GM18519 (cell line): ENCODE data around the gene LRRC47.

Experiments used
- ATAC-seq: cut with Tn5 transposase; IDR thresholded peaks from one replicate; pipeline ENCODE4 v1.9.1; 2021; ENCODE audit warnings: mild to moderate bottlenecking, moderate library complexity; ENCODE audit not compliant: unreplicated experiment, low FRiP score

Gene LRRC47

DNA sequence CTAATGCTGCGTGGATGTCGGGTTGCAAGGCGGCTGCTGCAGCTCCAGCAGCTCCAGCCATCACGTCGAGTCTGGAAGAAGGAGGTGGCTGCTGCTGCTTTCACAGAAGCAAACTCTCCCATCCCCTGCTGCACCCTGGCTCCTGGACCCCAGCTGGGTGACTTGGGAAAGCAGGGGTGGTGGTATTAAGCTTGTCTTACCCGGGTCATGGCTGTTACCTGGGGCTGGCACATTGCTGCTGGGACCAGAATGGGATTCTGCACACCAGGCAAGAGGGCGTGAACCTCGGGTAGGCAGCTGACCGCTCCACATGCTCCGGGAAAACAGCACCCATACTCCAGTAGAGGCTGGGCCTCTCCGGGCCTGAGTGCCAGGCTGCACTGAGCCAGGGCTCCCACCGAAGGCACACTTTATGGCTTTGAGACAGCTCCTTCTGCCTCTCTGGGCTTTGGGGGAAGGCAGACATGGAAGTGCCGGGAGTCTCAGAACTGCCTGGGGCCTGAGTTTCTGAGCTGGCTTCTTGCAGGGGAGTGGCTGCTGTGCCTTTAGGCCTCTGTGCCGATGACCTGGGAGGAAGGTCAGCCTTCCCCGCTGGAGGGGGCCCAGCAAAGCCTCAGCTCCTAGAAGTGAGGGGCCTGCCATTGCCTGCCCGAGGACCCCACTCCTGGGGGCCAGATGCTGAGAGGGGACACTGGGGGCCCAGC, 22.6 kb downstream of the LRRC47 start:
- no peak for ATAC-seq

DNA sequence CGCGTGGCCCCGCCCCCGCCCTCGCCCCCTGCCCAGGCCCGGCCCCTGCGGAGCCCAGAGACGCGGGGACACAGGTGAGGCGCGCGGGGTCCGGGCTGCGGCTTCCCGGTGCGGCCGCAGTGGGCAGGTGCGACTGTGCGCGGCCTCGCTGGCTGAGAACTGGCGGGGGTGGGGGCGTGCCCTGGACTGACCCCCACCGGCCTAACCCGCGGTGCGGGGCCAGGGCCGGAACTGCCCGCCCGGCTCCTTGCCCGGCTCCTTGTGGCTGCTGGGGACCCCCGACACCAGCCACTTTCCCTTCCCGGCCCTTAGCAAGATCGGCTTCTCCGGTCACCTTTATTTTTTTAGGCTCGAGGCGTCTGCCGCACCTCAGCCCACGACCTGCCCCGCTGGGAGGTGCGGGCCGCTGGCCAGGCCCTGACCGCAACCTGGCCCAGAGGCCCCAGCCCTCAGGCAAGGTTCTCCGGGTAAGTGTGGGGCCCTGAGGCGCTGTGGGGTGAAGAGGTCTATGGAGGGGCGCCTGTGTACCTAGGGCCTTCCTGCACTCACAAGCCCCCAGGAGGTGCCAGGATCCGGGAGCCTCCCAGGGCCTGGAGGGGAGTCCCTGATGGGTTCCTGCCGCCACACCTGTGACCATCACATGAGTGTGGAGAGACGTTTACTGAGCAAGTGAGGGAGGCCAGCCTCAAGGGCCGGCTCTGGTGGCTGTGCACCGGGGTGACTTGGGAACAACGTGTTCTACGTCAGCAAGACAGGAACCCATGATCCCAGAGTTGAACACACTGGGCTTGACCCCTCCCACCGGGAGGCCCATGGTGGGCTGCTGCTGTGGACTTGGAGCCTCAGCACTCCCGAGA, 23.4 kb downstream of the LRRC47 start, which contains the start of gene SMIM1:
Gene SMIM1, plus strand, starts transcription at position 35 of the 857 bp plus-strand sequence. CDS start 2,625 bp downstream, outside the sequence.
- ATAC-seq: no peak

DNA sequence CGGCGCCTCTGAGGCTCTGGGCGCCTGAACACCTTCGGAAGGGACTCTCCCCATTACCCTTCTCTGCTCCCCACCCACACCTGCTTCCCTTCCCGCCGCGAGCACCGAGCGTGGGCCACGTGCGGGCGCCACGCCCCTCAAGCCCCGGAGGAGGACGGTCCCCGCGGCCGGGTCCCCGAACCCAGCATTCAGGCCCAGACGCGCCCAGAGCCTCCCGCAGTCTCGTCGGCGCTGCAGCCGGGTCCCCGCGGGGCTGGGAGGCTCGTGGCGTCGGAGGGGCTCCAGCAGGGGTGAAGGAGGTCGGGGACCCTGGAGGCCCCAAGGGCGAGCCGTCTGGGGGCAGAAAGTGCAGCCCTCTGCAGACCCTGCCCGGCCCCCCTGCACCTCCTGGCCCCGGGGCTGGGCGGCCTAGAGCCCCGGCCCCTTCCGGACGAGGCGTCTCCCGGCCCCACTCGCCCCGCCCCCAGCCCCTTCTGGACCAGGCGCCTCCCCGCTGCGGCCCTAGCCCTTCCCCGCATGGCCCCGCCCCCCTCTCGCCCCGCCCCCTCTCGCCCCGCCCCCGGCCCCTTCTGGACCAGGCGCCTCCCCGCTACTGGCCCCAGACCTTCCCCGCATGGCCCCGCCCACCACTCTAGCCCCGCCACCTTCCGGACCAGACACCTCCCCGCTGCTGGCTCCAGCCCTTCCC, 24.1 kb downstream of the LRRC47 start:
- ATAC-seq: no peak

DNA sequence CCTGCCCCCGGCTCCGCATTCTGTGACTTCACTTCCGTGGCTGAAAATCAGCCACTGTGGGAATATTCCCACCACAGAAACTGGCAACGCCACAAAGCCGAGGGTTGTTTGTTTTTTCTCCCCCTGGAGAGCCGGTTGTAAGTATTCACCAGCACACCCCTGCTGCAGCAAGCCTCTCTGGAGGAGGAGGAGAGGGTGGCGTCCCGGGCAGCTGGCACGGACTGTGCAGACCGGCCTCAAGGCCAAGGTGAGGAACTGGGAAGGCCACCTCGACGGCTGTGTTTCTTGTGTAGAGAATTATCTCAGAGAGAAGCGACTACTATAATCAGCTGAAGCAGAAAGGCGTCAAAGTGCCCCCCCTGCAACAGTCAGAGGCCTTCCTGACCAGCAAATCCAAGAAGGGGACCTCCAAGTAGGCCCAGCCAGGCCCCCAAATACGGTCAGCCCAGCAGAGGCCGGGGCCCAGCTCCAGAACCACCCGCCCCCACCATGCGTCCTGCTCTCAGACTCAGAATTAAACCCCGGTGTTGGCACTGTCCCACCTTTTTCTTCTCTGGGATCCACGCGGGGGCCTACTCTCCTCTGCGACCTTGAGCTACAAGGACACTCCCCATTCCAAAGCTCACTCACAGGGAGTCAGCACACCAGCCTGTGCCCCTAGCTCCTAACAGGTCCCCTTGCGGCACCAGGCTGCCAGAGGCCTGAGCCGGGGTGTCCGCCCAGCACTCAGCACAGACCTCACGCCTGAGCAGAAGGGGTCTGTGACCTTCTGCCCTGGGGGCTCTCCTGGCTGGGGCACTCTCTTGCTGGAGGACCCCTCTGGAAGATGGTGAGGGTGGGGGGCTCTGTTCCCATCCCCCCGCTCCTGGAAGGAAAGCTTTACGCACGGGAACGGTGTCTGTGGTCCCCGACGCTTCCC, 24.9 kb downstream of the LRRC47 start:
- ATAC-seq: no peak

DNA sequence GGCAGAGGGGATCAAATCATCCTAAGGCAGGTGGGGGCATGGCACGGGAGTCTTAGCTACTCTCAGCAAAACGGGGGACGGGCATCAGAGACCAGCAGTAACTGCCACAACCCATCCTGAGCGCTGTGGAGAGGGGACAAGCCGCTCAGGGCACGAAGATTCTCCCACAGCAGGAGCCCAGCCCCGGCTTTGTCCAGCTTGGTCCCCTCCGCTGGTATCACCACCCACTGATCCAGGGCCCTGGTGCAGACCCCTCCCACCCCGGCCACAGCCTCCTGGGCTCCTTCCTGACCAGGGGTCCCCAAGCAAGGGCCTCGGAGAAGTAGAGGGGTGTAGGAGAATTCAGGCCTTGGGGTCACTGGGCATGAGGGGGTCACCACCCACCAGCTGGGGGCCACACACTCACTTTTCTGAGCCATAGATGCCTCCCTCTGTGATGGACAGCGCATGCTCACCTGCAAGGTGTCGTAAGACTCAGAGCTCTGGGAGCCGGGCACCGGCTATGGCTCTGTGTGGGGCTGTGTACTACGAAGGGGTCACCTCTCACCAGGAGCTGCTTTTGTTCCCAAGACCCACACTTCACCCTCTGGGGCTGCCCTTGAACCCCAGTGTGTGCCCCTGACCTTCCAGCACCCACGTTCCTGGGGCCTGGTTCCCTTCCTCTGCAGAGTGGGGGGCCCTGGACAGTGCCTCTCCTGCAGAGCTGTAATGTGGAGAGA, 26.1 kb downstream of the LRRC47 start:
- no peak for ATAC-seq

DNA sequence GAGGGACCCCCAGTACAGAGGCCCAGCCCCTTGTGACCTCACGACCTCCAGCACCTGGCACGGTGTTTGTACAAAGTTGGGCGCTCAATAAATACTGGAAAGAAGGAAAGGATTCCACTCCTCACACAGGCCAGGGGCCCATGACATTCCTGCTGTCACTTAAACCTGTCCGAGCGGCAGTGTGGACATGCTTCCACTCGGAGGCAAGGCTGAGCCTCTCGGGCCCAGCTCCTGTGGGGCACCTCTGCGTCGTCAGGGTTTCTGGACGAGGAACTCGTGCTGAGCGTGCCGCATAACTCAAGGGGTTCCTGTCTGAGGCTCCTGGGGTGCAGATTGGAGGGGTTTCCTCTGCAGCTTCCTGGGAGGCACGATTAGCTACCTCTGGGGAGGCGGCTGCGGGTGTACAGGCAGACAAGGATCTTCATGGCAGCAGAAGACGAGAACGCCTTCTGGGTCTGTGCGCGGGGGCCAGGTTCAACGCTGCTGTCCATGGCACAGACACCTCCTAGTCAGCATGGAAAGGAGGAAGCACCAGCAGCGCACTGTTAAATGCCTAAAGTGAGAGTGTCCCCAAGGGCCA, 27.4 kb downstream of the LRRC47 start:
- no peak for ATAC-seq

DNA sequence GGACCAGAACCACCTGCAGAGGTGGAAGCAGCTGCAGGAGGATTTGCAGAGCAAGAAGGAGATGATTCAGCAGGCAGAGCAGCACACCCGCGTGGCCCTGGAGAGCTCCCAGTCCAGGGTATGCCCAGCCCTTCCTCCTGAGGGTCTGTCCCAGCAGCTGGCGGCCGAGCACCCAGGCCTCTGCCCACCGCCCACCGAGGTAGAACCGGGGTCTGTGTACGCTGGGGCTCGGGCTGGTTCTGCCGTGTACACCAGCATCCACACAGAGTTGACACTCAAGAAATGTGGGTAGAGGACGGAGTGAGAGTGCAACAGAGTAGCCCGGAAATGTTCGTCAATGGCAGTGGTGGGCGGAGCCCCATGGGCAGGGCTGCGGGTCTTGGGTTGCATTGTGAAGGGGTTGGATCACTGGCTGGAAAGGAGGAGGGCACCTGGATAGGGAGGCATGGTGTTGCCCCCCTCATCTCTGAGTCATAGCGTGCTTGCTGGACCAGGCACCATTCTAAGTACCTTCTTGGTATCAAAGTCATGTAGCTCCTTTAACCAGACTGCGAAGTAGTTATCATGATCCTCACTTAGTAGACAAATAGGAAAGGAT, 28.9 kb downstream of the LRRC47 start:
- no peak for ATAC-seq

DNA sequence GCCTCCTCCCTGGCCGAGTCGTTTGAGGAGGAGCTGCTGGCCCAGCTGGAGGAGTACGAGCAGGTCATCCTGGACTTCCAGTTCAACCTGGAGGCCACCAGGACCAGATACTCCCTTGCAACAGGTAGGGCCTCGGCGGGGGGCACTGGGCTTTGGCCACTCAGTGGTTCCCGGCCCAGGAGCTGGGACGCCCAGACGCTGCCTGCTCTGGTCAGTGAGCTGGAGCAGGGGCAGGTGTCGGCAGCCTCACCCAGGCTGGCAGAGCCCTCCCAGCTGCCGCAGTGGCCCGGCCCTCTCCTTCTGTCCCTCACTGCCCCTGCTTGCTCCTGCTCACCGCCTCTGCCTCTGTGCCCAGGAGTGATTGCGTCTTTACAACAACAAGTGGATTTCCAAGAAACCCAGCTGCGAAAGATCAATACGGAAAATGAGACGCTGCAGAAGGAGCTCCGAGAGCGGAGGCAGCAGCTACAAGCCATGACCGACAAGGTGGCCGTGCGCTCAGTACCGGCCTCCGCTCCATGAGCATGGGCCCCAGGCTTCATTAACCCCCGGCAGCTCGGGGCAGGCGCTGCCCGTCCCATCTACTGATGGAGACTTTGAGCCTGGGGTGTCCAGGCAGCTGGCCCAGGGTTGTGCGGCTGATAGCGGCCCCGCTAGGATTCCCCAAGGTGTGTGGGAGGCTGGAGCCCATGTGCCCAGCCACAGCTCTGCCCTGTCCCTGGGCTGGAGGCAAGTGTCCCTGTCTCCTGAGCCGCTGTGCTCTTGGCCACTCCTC, 32.8 kb downstream of the LRRC47 start:
- ATAC-seq: no peak

DNA sequence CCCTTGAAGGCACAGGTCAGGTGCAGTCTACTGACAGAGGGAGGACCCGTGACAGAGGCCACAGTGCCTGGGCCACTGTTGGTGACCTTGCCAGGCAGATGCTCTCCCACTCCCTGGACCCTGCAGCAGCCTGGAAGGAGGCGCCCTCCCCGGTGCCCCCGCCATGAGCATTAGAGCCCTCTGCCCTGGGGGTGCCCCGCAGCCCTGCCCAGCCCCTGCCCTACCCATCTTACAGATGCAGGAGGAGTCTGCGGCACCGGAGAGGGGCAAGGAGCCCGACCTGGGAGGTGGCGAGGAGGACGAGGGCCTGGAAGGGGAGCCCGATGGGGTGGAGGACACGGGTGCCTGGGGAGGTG, 33.4 kb downstream of the LRRC47 start:
- ATAC-seq: no peak

DNA sequence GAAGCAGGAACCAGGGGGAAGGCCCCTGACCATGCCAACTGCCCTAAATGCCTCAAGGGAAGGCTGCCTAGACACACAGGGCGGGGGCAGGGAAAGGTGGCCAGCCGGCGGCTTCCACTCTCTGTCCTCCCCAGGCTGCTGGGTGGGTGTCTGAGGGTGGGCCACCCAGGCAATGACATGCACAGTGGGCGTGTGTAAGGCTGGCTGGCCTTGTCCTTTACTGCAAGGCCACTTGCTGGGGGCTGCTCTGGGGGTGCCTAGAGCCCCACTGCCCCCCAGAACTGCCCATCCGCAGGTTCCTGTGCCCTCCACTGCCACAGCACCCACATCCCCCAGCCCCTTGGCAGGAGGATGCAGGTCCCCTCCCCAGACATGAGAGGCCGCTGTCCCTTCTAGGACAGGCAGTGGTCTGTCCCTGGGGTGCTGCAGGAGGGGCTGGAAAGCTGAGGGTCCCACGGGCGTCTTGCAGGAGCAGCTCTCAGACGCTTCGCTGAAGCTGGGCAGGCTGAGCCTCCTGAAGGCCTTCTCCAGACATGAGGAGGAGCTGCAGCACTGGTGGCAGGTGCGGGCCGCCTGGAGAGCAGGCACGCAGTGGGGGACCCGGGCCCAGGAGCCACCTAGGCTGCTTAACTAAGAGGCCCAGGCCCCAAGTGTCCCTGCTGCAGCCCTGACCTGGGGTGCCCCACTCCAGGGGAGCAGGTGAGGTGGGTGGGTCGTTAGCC, 34.0 kb downstream of the LRRC47 start:
- ATAC-seq: no peak

DNA sequence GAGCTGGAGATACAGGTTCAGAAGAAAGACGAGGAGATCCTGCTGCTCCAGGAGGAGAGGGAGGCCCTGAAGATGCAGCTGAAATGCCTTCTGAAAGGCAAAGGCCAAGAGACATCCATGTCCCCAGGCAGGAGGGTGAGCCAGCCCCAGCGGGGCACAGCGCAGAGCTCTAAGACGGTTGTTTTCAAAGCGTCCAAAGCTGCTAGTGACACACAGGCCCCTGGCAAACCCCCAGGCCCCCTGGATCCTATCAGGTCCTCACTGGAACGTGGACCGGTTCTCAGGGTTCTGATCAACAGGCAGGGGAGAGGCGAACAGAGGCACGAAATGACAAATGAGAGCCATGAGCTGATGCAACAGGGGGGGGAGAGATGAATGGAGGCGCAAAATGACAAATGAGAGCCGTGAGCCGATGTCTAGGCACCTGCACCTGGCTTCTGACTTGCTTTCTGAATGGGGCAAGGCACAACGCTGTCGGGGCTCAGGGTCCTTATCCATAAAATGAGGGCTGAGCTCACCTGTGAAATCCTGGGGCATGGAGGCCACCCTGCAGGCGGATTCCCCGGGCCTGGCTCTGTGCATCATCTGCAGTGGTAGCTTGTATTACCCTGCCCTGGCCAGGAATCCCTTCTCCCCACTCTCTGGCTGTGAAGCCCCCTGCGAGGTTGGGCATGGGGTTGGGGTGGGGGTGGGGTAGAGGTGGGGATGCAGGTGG, 34.8 kb downstream of the LRRC47 start:
- ATAC-seq: no peak

DNA sequence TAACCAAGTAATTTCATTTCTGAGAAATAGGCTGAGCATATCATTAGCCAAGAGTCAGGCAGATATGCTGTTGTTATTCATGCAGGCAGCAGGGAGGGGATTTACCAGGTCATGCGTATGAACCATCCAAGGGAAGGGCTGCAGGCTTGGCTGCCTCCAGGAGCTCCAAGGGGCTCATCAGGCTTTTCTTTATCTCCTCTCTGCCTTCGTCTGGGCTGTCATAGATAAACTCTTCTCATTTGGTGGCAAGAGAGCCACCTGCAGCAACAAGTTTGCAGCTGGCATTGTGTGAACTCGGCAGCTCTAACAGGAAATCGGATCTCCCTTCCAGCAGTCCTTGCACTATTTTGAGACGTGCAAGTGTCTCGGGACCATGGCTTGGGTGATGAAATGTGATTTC, 36.5 kb downstream of the LRRC47 start:
- ATAC-seq: no peak

DNA sequence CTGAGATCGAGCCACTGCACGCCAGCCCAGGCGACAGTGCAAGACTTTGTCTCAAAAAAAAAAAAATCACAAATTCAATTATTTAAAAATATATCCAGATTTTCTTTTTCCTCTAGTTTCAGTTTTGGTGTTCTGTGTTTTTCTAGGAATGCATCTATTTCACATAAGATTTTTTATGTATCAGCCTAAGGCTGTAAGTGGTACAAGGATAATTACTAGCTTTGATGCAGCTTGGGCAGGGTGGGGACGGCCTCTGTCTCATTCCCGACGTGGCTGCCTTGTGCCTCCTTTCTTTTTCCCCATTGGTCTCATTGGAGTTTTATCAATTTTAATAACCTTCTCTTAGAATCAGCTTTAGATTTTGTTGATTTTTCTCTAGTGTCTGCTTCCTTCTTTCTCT, 37.1 kb downstream of the LRRC47 start:
- ATAC-seq: no peak

DNA sequence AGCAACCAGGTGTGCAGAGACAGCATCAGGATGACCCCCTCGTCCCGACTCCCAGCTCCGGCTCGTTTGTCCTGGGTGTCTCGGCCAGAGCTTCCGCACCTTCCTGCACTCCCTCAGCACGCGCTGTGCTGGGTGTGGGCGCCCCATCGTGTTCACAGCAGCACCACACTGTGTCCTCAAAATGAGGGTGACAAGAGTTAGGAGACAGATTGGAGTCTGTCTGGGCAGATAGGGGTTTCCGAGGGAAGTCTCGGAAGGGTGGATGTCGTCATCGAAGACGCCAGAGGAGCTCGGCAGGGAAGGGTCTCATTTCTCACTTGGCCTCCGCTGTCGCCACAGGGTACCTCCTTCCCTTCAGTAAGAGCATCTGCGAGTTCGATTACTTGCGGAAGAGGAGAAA, 39.9 kb downstream of the LRRC47 start:
- no peak for ATAC-seq

DNA sequence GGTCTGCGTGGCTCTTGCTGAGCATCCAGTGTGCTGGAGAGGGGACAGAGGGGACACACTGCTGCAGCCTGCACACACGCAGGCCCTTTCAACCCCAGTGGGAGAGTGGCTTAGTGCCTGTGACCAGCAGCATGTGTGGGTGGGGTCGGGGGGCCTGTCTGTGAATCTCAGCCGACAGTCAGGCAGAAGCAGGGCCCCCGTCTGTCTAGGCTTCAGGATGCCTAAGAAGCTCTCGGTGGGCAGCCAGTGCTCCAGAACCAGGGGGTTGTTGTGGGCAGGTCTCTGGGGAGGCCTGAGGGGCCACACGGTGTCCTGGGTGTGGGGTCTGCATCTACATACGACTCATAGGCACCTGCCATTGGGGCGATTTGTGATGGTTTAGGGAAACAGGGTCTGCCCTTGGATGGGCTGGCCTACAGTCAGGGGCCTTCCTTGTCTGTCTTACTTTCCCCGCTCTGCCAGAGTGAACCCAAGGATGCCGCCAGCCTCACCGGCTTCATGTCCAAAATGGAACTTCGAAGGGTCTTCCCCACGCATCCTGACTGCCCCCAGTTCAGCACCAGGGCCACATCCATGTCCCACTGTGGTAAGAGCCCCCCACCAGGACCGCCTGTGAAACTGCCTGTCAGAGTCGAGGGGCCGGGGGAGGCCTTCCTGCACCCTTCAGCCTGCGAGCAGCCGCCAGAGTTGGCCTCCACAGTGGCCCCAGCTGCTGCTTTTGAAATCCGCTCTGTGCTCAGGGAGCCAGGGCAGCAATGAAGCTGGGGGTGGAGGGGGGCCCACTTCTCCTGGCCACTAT, 42.4 kb downstream of the LRRC47 start:
- ATAC-seq: no peak

DNA sequence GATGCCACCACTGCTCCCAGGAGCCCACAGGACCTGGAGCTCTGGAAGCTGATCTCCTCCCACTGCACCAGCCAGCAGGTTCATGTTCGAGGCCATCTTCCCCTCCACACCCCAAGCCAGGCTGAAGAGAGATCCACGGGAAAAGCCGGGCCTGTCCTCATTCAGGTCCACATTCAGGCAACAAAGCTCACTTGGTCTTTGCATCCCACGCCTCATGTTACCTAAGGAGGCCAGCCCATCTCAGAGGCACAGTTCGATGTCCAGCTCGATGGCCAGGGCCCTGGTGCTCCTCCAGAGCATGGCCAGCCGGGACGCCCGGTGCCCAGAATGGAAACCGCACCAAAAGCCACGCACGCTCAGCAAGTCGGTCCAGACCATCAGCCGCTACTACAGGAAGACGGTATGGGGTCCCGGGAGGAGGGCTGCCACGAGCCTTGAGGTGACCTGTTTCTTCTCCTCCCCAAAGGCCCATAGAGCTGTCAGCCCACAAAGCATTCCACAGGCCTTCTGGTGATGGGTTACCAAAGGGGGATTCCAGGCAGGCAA, 43.8 kb downstream of the LRRC47 start, which contains the start of gene CCDC27:
Gene CCDC27, plus strand, starts transcription at position 51 of the 546 bp plus-strand sequence. Its CDS starts 32 bp downstream, at position 83.
- ATAC-seq: no peak
